Fibroblast of the aortic adventitia (primary cell): ENCODE measurements around the gene SORBS1. TPM values are rescaled to one million over a fixed set of nuclear protein-coding genes. Genes with fewer than 3 reads are reported as not detected.

Experiments
- DNase-seq: peaks from one replicate; pipeline ENCODE4 v3.0.0-alpha.2; 2010; ENCODE audit warnings: low read depth
- H3K4me3 ChIP-seq: 2 replicates; pipeline ENCODE4 v1.5.1; 2011; ENCODE audit warnings: low read depth, mild to moderate bottlenecking, control low read depth, low read length, moderate library complexity
- CTCF ChIP-seq: IDR thresholded peaks from 2 replicates; pipeline ENCODE4 v1.5.1; 2011; ENCODE audit warnings: mild to moderate bottlenecking, low read length, control low read depth, inconsistent platforms; ENCODE audit not compliant: insufficient read depth
- total RNA-seq: library from RNA; depleted of rRNA; stranded (reverse); fragments of >200 nt; gene quantifications from 2 replicates; pipeline ENCODE4 v1.2.3, GENCODE V29; 2012; ENCODE audit warnings: low replicate concordance

The SORBS1 gene
- total RNA-seq, 1 donor: 0.36 TPM

- H3K4me3 ChIP-seq: no peak overlapping the region
- DNase-seq: no peak
- no peak for TF ChIP-seq CTCF
These were observed 121.0 kb downstream of the SORBS1 start for GRCh38 chr10:95440038-95440725.

- no peak for TF ChIP-seq CTCF
- no peak for DNase-seq
- H3K4me3 ChIP-seq: no peak overlapping the region
These were observed 122.4 kb downstream of the SORBS1 start for GRCh38 chr10:95438781-95439180.

GRCh38 chr10:95437669-95438068 is 123.5 kb downstream of the SORBS1 start:
- no peak for DNase-seq
- H3K4me3 ChIP-seq: no peak overlapping the region
- TF ChIP-seq CTCF: no peak

- no peak for DNase-seq
- H3K4me3 ChIP-seq: no peak overlapping the region
- TF ChIP-seq CTCF: no peak
These were observed 125.5 kb downstream of the SORBS1 start for GRCh38 chr10:95435548-95436279.

- no peak overlapping the region for H3K4me3 ChIP-seq
- DNase-seq: no peak
- no peak for TF ChIP-seq CTCF
These were observed 126.6 kb downstream of the SORBS1 start for GRCh38 chr10:95434583-95434982.

GRCh38 chr10:95431900-95432342 is 129.2 kb downstream of the SORBS1 start:
- no peak for DNase-seq
- H3K4me3 ChIP-seq: no peak overlapping the region
- no peak for TF ChIP-seq CTCF
